Activated naive CD4-positive, alpha-beta T cell treated with anti-CD3 and anti-CD28 coated beads, Interleukin-2, amount 10 ng/mL, durations not matched to agents 7 days and 5 days (primary cell): ENCODE measurements around the gene NAGS.
A peak's percentile ranks its signal among the peaks of the same experiment; 100 is the strongest.

Source experiments
- CTCF ChIA-PET: fragments of 350-600 bp; sonication (Branson Sonifier 250); formaldehyde crosslinking; loops from one replicate; lab custom pipeline; 2021; ENCODE audit warnings: antibody characterized with exemption; lab: Charles Lee
- DNase-seq: peaks from one replicate; pipeline ENCODE4 v3.0.0-alpha.2; 2020
- H3K27ac Mint-ChIP-seq: one replicate; pipeline ENCODE4 v1.8.0; 2021; ENCODE audit warnings: mild to moderate bottlenecking, moderate library complexity, mixed read lengths
- H3K27me3 Mint-ChIP-seq: one replicate; pipeline ENCODE4 v1.8.0; 2021; ENCODE audit warnings: mild to moderate bottlenecking, mixed read lengths
- H3K36me3 Mint-ChIP-seq: one replicate; pipeline ENCODE4 v1.8.0; 2021; ENCODE audit warnings: mixed read lengths
- H3K4me1 Mint-ChIP-seq: one replicate; pipeline ENCODE4 v1.8.0; 2021; ENCODE audit warnings: mixed read lengths
- H3K4me3 Mint-ChIP-seq: one replicate; pipeline ENCODE4 v1.8.0; 2021; ENCODE audit warnings: mild to moderate bottlenecking, moderate library complexity, mixed read lengths
- H3K9me3 Mint-ChIP-seq: one replicate; pipeline ENCODE4 v1.8.0; 2021; ENCODE audit warnings: mixed read lengths

Gene NAGS

GRCh38 chr17:43975898-43976297 lies 28.5 kb upstream of the NAGS start:
- Mint-ChIP-seq H3K27me3 (peaks cover 63% of the 10 kb centered on the region), H3K27ac (no peak overlapping the region), H3K4me3 (no peak overlapping the region), H3K9me3 (no peaks in the 10 kb centered on the region), H3K4me1 (peaks cover 5% of the 10 kb centered on the region), H3K36me3 (no peaks in the 10 kb centered on the region)
- CTCF ChIA-PET: no interaction called here
- DNase-seq: no peak

- DNase-seq: no peak
- Mint-ChIP-seq H3K4me3 (no peak overlapping the region), H3K9me3 (no peaks in the 10 kb centered on the region), H3K27ac (no peak overlapping the region), H3K27me3 (peaks cover 69% of the 10 kb centered on the region), H3K36me3 (no peaks in the 10 kb centered on the region), H3K4me1 (no peaks in the 10 kb centered on the region)
- CTCF ChIA-PET: no interaction called here
Observed at GRCh38 chr17:43976963-43977837, 27.2 kb upstream of the NAGS start.

- DNase-seq: no peak
- H3K27me3 Mint-ChIP-seq: peaks cover 73% of the 10 kb centered on the region
- no peaks in the 10 kb centered on the region for H3K36me3 Mint-ChIP-seq
- no peak overlapping the region for H3K27ac Mint-ChIP-seq
- CTCF ChIA-PET: no interaction called here
- no peaks in the 10 kb centered on the region for H3K9me3 Mint-ChIP-seq
- H3K4me1 Mint-ChIP-seq: peaks cover under 1% of the 10 kb centered on the region
- H3K4me3 Mint-ChIP-seq: no peak overlapping the region
Observed at GRCh38 chr17:43978078-43978477, 26.3 kb upstream of the NAGS start.

GRCh38 chr17:43979011-43979410 lies 25.4 kb upstream of the NAGS start:
- Mint-ChIP-seq H3K9me3 (no peaks in the 10 kb centered on the region), H3K36me3 (no peaks in the 10 kb centered on the region), H3K27ac (no peak overlapping the region), H3K4me1 (peaks cover 6% of the 10 kb centered on the region), H3K27me3 (peaks cover 78% of the 10 kb centered on the region), H3K4me3 (no peak overlapping the region)
- CTCF ChIA-PET: interaction anchor here (0.5 to 1.4 kb wide), 2 partner anchors 15 to 338 kb away, joined by 3 to 5 read pairs; no protein-coding TSS in a partner anchor
- DNase-seq: no peak

GRCh38 chr17:43979671-43980070 lies 24.8 kb upstream of the NAGS start:
- CTCF ChIA-PET: interaction anchor here (1.4 to 1.7 kb wide), 2 partner anchors 14 to 53 kb away, joined by 4 to 5 read pairs; no protein-coding TSS in a partner anchor
- H3K27me3 Mint-ChIP-seq: peaks cover 78% of the 10 kb centered on the region
- no peak for DNase-seq
- peaks cover 7% of the 10 kb centered on the region for H3K4me1 Mint-ChIP-seq
- no peak overlapping the region for H3K4me3 Mint-ChIP-seq
- no peaks in the 10 kb centered on the region for H3K9me3 Mint-ChIP-seq
- no peaks in the 10 kb centered on the region for H3K36me3 Mint-ChIP-seq
- H3K27ac Mint-ChIP-seq: no peak overlapping the region

- CTCF ChIA-PET: interaction anchor here (2.0 kb wide), 1 partner anchor 38 kb away, joined by 7 read pairs; no protein-coding TSS in a partner anchor
Observed at GRCh38 chr17:43982171-43982570, 22.3 kb upstream of the NAGS start.

GRCh38 chr17:43983196-43983514 lies 21.3 kb upstream of the NAGS start:
- H3K27me3 Mint-ChIP-seq: peaks cover 89% of the 10 kb centered on the region
- H3K4me1 Mint-ChIP-seq: peaks cover 17% of the 10 kb centered on the region
- no peak for DNase-seq
- peak overlapping the region; percentile 40 for H3K4me3 Mint-ChIP-seq
- H3K9me3 Mint-ChIP-seq: no peaks in the 10 kb centered on the region
- CTCF ChIA-PET: interaction anchor here (2.0 kb wide), 2 partner anchors 11 to 39 kb away, joined by 6 to 7 read pairs; no protein-coding TSS in a partner anchor
- no peaks in the 10 kb centered on the region for H3K36me3 Mint-ChIP-seq
- H3K27ac Mint-ChIP-seq: no peak overlapping the region

More at GRCh38 chr17:43982171-43982570, 22.3 kb upstream of the NAGS start:
- H3K36me3 Mint-ChIP-seq: no peaks in the 10 kb centered on the region
- peaks cover 89% of the 10 kb centered on the region for H3K27me3 Mint-ChIP-seq
- DNase-seq: no peak
- no peaks in the 10 kb centered on the region for H3K9me3 Mint-ChIP-seq
- no peak overlapping the region for H3K4me3 Mint-ChIP-seq
- peaks cover 17% of the 10 kb centered on the region for H3K4me1 Mint-ChIP-seq
- no peak overlapping the region for H3K27ac Mint-ChIP-seq

- Mint-ChIP-seq H3K36me3 (no peaks in the 10 kb centered on the region), H3K4me3 (peak overlapping the region; percentile 40), H3K27me3 (peaks cover 89% of the 10 kb centered on the region), H3K9me3 (no peaks in the 10 kb centered on the region), H3K4me1 (peaks cover 17% of the 10 kb centered on the region), H3K27ac (no peak overlapping the region)
- CTCF ChIA-PET: interaction anchor here (2.0 kb wide), 2 partner anchors 10 to 40 kb away, joined by 6 to 7 read pairs; no protein-coding TSS in a partner anchor
- peak; percentile 37 for DNase-seq
Observed at GRCh38 chr17:43983515-43984411, 20.7 kb upstream of the NAGS start.

GRCh38 chr17:43984521-43984920 lies 19.9 kb upstream of the NAGS start:
- Mint-ChIP-seq H3K27ac (no peak overlapping the region), H3K4me1 (peaks cover 17% of the 10 kb centered on the region), H3K4me3 (no peak overlapping the region), H3K9me3 (no peaks in the 10 kb centered on the region), H3K27me3 (peaks cover 85% of the 10 kb centered on the region), H3K36me3 (no peaks in the 10 kb centered on the region)
- no peak for DNase-seq
- CTCF ChIA-PET: interaction anchor here (0.7 to 2.0 kb wide), 2 partner anchors 9 to 74 kb away, joined by 3 to 6 read pairs; no protein-coding TSS in a partner anchor

GRCh38 chr17:43986225-43986981 lies 18.0 kb upstream of the NAGS start:
- Mint-ChIP-seq H3K4me3 (no peak overlapping the region), H3K27ac (no peak overlapping the region), H3K9me3 (no peaks in the 10 kb centered on the region), H3K36me3 (no peaks in the 10 kb centered on the region), H3K27me3 (peaks cover 69% of the 10 kb centered on the region), H3K4me1 (peaks cover 17% of the 10 kb centered on the region)
- no peak for DNase-seq
- CTCF ChIA-PET: interaction anchor here (1.2 to 2.2 kb wide), 3 partner anchors 31 to 105 kb away, joined by 3 to 6 read pairs (median 3); no protein-coding TSS in a partner anchor

- no peak for DNase-seq
- no peak overlapping the region for H3K27ac Mint-ChIP-seq
- H3K4me3 Mint-ChIP-seq: no peak overlapping the region
- H3K9me3 Mint-ChIP-seq: no peaks in the 10 kb centered on the region
- peaks cover 61% of the 10 kb centered on the region for H3K27me3 Mint-ChIP-seq
- H3K36me3 Mint-ChIP-seq: no peaks in the 10 kb centered on the region
- peaks cover 17% of the 10 kb centered on the region for H3K4me1 Mint-ChIP-seq
- CTCF ChIA-PET: interaction anchor here (0.6 to 2.2 kb wide), 6 partner anchors 32 to 109 kb away, joined by 3 to 6 read pairs (median 3); no protein-coding TSS in a partner anchor
Observed at GRCh38 chr17:43987131-43988021, 17.0 kb upstream of the NAGS start.

GRCh38 chr17:43988301-43988700 lies 16.1 kb upstream of the NAGS start:
- Mint-ChIP-seq H3K4me3 (no peak overlapping the region), H3K36me3 (no peaks in the 10 kb centered on the region)

More at GRCh38 chr17:43988301-43988700, 16.1 kb upstream of the NAGS start:
- Mint-ChIP-seq H3K27ac (no peak overlapping the region), H3K9me3 (no peaks in the 10 kb centered on the region), H3K4me1 (peaks cover 14% of the 10 kb centered on the region), H3K27me3 (peaks cover 61% of the 10 kb centered on the region)
- CTCF ChIA-PET: interaction anchor here (1.6 to 2.2 kb wide), 2 partner anchors 44 to 110 kb away, joined by 6 read pairs; no protein-coding TSS in a partner anchor
- no peak for DNase-seq
